CD14-positive monocyte (primary cell): ENCODE data around the gene DNAH1. TPM values are rescaled to one million over a fixed set of nuclear protein-coding genes. Genes with fewer than 3 reads are reported as not detected.
A peak's percentile ranks its signal among the peaks of the same experiment; 100 is the strongest.

Experiments used
- DNase-seq, 3 donors: peaks; one replicate each; pipeline ENCODE4 v3.0.0-alpha.2; 2011 to 2022
- H2AFZ ChIP-seq: 2 replicates; pipeline ENCODE4 v1.6.0; 2012; ENCODE audit warnings: mild to moderate bottlenecking, low read depth, low read length, inconsistent platforms; ENCODE audit not compliant: insufficient read depth, poor library complexity, severe bottlenecking
- H3K27ac ChIP-seq, 2 donors: 1 replicate in 1 of 2; 2 replicates in 1 of 2; pipeline ENCODE4 v1.5.1; 2012 to 2013; ENCODE audit warnings: low read length in 2 of 2, control low read depth in 1 of 2, inconsistent platforms in 1 of 2, low read depth in 1 of 2, mild to moderate bottlenecking in 1 of 2
- H3K27me3 ChIP-seq, 2 donors: one replicate each; pipeline versions ENCODE4 v1.6.0 to v1.6.1; 2011 to 2013; ENCODE audit warnings: low read length in 2 of 2; ENCODE audit not compliant: control insufficient read depth in 2 of 2, insufficient read depth in 2 of 2
- H3K36me3 ChIP-seq, 2 donors: replicated peaks in 1 of 2; 1 replicate in 1 of 2; 2 replicates in 1 of 2; pipeline versions ENCODE4 v1.5.1 to v1.6.1; 2012 to 2013; ENCODE audit warnings: low read length in 2 of 2, control low read depth in 1 of 2, inconsistent platforms in 1 of 2, mild to moderate bottlenecking in 1 of 2; ENCODE audit not compliant: insufficient read depth in 2 of 2, control insufficient read depth in 1 of 2
- H3K4me1 ChIP-seq, 2 donors: 1 replicate in 1 of 2; 2 replicates in 1 of 2; pipeline versions ENCODE4 v1.5.1 to v1.6.1; 2012 to 2013; ENCODE audit warnings: low read length in 2 of 2, control low read depth in 1 of 2, inconsistent platforms in 1 of 2, mild to moderate bottlenecking in 1 of 2, moderate library complexity in 1 of 2; ENCODE audit not compliant: insufficient read depth in 2 of 2, control insufficient read depth in 1 of 2
- H3K4me2 ChIP-seq: replicated peaks from 2 replicates; pipeline ENCODE3; 2012; ENCODE audit warnings: low read length, moderate library complexity, mild to moderate bottlenecking; ENCODE audit not compliant: poor library complexity, severe bottlenecking; ENCODE audit errors: extremely low read depth
- H3K4me3 ChIP-seq, 3 experiments: fragments of 200-600 bp in 1 of 3; sonication (generic) in 1 of 3; replicated peaks in 1 of 3; 1 replicate in 2 of 3; 2 replicates in 1 of 3; pipeline ENCODE4 v1.5.1; 2011 to 2013; ENCODE audit warnings: low read length in 3 of 3, mild to moderate bottlenecking in 3 of 3, control low read depth in 2 of 3, low read depth in 2 of 3, inconsistent platforms in 1 of 3, moderate library complexity in 1 of 3
- H3K79me2 ChIP-seq: 2 replicates; pipeline ENCODE4 v1.6.0; 2012; ENCODE audit warnings: mild to moderate bottlenecking, control low read depth, inconsistent platforms, low read length, moderate library complexity; ENCODE audit not compliant: insufficient read depth
- H3K9ac ChIP-seq: 2 replicates; pipeline ENCODE4 v1.6.0; 2017; ENCODE audit warnings: low read length, mild to moderate bottlenecking; ENCODE audit not compliant: insufficient read depth, poor library complexity, severe bottlenecking
- H3K9me3 ChIP-seq, 2 donors: replicated peaks in 1 of 2; 1 replicate in 1 of 2; 2 replicates in 1 of 2; pipeline versions ENCODE4 v1.5.1 to v1.6.1; 2012 to 2013; ENCODE audit warnings: low read length in 2 of 2, control low read depth in 1 of 2; ENCODE audit not compliant: control insufficient read depth in 1 of 2, insufficient read depth in 1 of 2
- H4K20me1 ChIP-seq: 2 replicates; pipeline ENCODE4 v1.6.0; 2012; ENCODE audit warnings: mild to moderate bottlenecking, low read length, control low read depth, moderate library complexity; ENCODE audit not compliant: insufficient read depth
- H3K27ac Mint-ChIP-seq, 7 donors: one replicate each; pipeline ENCODE4 v1.8.0; 2020; ENCODE audit warnings: mild to moderate bottlenecking in 7 of 7, mixed read lengths in 7 of 7, moderate library complexity in 6 of 7, inconsistent platforms in 2 of 7
- H3K27me3 Mint-ChIP-seq, 3 donors: one replicate each; pipeline ENCODE4 v1.8.0; 2021 to 2022; ENCODE audit warnings: low read depth in 3 of 3, mild to moderate bottlenecking in 3 of 3, mixed read lengths in 3 of 3, moderate library complexity in 3 of 3, inconsistent platforms in 1 of 3
- H3K36me3 Mint-ChIP-seq, 2 donors: one replicate each; pipeline ENCODE4 v1.8.0; 2020; ENCODE audit warnings: mixed read lengths in 2 of 2, inconsistent platforms in 1 of 2, mild to moderate bottlenecking in 1 of 2
- H3K4me1 Mint-ChIP-seq: one replicate; pipeline ENCODE4 v1.8.0; 2020; ENCODE audit warnings: mild to moderate bottlenecking, mixed read lengths
- H3K4me3 Mint-ChIP-seq, 2 donors: one replicate each; pipeline ENCODE4 v1.8.0; 2020; ENCODE audit warnings: mild to moderate bottlenecking in 2 of 2, mixed read lengths in 2 of 2, moderate library complexity in 1 of 2
- H3K9me3 Mint-ChIP-seq, 7 donors: one replicate each; pipeline ENCODE4 v1.8.0; 2020 to 2022; ENCODE audit warnings: mixed read lengths in 7 of 7, mild to moderate bottlenecking in 6 of 7, moderate library complexity in 6 of 7, inconsistent platforms in 2 of 7
- CTCF ChIP-seq: fragments of 200-600 bp; IDR thresholded peaks from one replicate; pipeline ENCODE4 v1.8.0; 2022; ENCODE audit warnings: antibody characterized with exemption, mild to moderate bottlenecking
- WGBS: methylation state at CpG from one replicate; pipeline ENCODE4 v1.1.5; 2013; ENCODE audit warnings: missing lambda C conversion rate; ENCODE audit not compliant: insufficient coverage; 5-methylcytosine and 5-hydroxymethylcytosine counted together
- intact Hi-C, 2 donors: fragments of 100-400 bp; cut with micrococcal nuclease; formaldehyde crosslinking; loops; one replicate each; pipeline versions ENCODE4 v1.15.0 to v1.15.1; 2023
- polyA plus RNA-seq, 3 donors: library from polyadenylated mRNA; depleted of rRNA in 1 of 3; unstranded in 2 of 3; stranded (reverse) in 1 of 3; fragments of 300-500 nt in 2 of 3; fragments of >200 nt in 1 of 3; fragmentation: Illumina TruSeq in 2 of 3; gene quantifications; 1 replicate in 2 of 3; 2 replicates in 1 of 3; pipeline ENCODE4 v1.2.3, GENCODE V29; 2012 to 2021

DNAH1 gene
- polyA plus RNA-seq, 3 donors = 0.15 to 47.0 (median 0.25) TPM

- Mint-ChIP-seq H3K36me3 (peaks cover 27 to 50% of the 10 kb centered on the region in 2 donors), H3K4me1 (peaks cover 55% of the 10 kb centered on the region), H3K4me3 (peak overlapping the region; percentile 39 to 64), H3K27me3 (peaks cover 3 to 11% (median 5%) of the 10 kb centered on the region in 3 donors), H3K27ac (peak overlapping the region; percentile 92 to 99 (median 95)), H3K9me3 (no peaks in the 10 kb centered on the region)
- peak; percentile 89 to 95 (median 93) for DNase-seq
- peak overlapping the region; percentile 37 for H3K4me2 ChIP-seq
- H3K4me3 ChIP-seq = peak overlapping the region in 1 of 3 experiments; percentile 54
- H2AFZ ChIP-seq = no peak overlapping the region
- H3K9ac ChIP-seq = no peak overlapping the region
- peaks cover 3% of the 10 kb centered on the region for H3K79me2 ChIP-seq
- H3K4me1 ChIP-seq = peaks cover 41 to 44% of the 10 kb centered on the region in 2 donors
- H3K9me3 ChIP-seq = no peaks in the 10 kb centered on the region
- no peak for TF ChIP-seq CTCF
- no peaks in the 10 kb centered on the region for H3K27me3 ChIP-seq
- 0% methylated on average over 2 of the region's 4 CpGs for WGBS
- H3K36me3 ChIP-seq = peaks cover 10 to 23% of the 10 kb centered on the region in 2 donors
- H4K20me1 ChIP-seq = no peaks in the 10 kb centered on the region
- intact Hi-C loops = no loop called here
- peak overlapping the region; percentile 76 to 83 for H3K27ac ChIP-seq
Observed at GRCh38 chr3:52313774-52314188, 2.3 kb upstream of the DNAH1 start.

- Histone ChIP-seq H3K27me3 (no peaks in the 10 kb centered on the region), H3K4me2 (peak overlapping the region; percentile 37), H3K9me3 (no peaks in the 10 kb centered on the region), H4K20me1 (no peaks in the 10 kb centered on the region), H3K79me2 (peaks cover 3% of the 10 kb centered on the region), H3K36me3 (peaks cover 10 to 17% of the 10 kb centered on the region in 2 donors), H2AFZ (no peak overlapping the region), H3K4me1 (peaks cover 41 to 44% of the 10 kb centered on the region in 2 donors), H3K27ac (peak overlapping the region; percentile 76 to 83), H3K9ac (no peak overlapping the region), H3K4me3 (peak overlapping the region in 1 of 3 experiments; percentile 54)
- peaks cover 55% of the 10 kb centered on the region for H3K4me1 Mint-ChIP-seq
- H3K9me3 Mint-ChIP-seq = no peaks in the 10 kb centered on the region
- intact Hi-C loops = no loop called here
- H3K36me3 Mint-ChIP-seq = peaks cover 28 to 51% of the 10 kb centered on the region in 2 donors
- H3K27me3 Mint-ChIP-seq = peaks cover 3 to 11% (median 5%) of the 10 kb centered on the region in 3 donors
- no peak for TF ChIP-seq CTCF
- peak overlapping the region; percentile 89 to 99 (median 95) for H3K27ac Mint-ChIP-seq
- DNase-seq = peak; percentile 44 to 72 (median 52)
- H3K4me3 Mint-ChIP-seq = peak overlapping the region in 1 of 2 donors; percentile 54
- WGBS = 78% methylated on average over 1 of the region's 3 CpGs
Observed at GRCh38 chr3:52314489-52314888, 1.6 kb upstream of the DNAH1 start.
